ENCODE results near the gene SERPINB13. TPM values are rescaled to one million over a fixed set of nuclear protein-coding genes. Genes with fewer than 3 reads are reported as not detected.

SERPINB13 gene
- total and polyA plus RNA-seq, 9 of the 15 experiments (the other 6 are each of a cell fraction or from before 2014, with no cell fraction given): not detected

GRCh38 chr18:63539904-63540510 is 47.1 kb upstream of the SERPINB13 start:
- no peak overlapping the region for H3K9ac ChIP-seq (ENCODE audit: insufficient read depth in 1 of 2, low read depth in 2 of 2, low read length in 2 of 2)
- intact Hi-C loops (cut with micrococcal nuclease): no loop called here
- no peak for ATAC-seq
- no peak for DNase-seq (ENCODE audit: extremely low read depth in 1 of 4, low spot score in 3 of 4)
- in situ Hi-C loops (cut with MboI): no loop called here
- no peak overlapping the region for H3K27ac ChIP-seq (ENCODE audit: extremely low read depth, low read depth, low read length)
- H3K4me2 ChIP-seq (ENCODE audit: insufficient read depth, low read length): no peak overlapping the region
- ChIA-PET CTCF (ENCODE audit: low intra/inter-chr PET ratio) (no interaction called here), POLR2A (no interaction called here)
- H3K4me3 ChIP-seq: no peak overlapping the region
- 0% methylated on average over 3 of the region's 3 CpGs for WGBS (ENCODE audit: insufficient coverage, low coverage, missing lambda C conversion rate)
- H3K79me2 ChIP-seq (ENCODE audit: control insufficient read depth, insufficient read depth, low read length): no peaks in the 10 kb centered on the region
- BruUV-seq (replicated peaks): no TSS peak
- H2AFZ ChIP-seq (ENCODE audit: low read depth, low read length): no peak overlapping the region
- FAIRE-seq: no peak
- H3K36me3 ChIP-seq (ENCODE audit: control insufficient read depth, insufficient read depth, low read length): no peaks in the 10 kb centered on the region
- H3K27me3 ChIP-seq (ENCODE audit: control insufficient read depth in 2 of 2, insufficient read depth in 2 of 2, low read length in 2 of 2): no peaks in the 10 kb centered on the region
- no peaks in the 10 kb centered on the region for H3K4me1 ChIP-seq (replicated peaks in 1 of 2; ENCODE audit: control insufficient read depth in 2 of 2, insufficient read depth in 2 of 2, low read length in 2 of 2)
- TF ChIP-seq RBM15 (IDR thresholded peaks at IDR 0.05; ENCODE audit: insufficient read depth, low read length): no peak
- no peak for TF ChIP-seq MAFK (IDR thresholded peaks at IDR 0.05; ENCODE audit: low read length)
- no peak for TF ChIP-seq HCFC1 (IDR thresholded peaks at IDR 0.05; ENCODE audit: low read depth, low read length)
- no peak for TF ChIP-seq ZKSCAN3 (CRISPR knock-in tag; IDR thresholded peaks at IDR 0.05)
- TF ChIP-seq PPARD (CRISPR knock-in tag; IDR thresholded peaks at IDR 0.05): no peak
- no peak for TF ChIP-seq KDM5B (IDR thresholded peaks at IDR 0.05; ENCODE audit: insufficient replicate concordance, low read depth, low read length)
- no peak for TF ChIP-seq CSDE1 (IDR thresholded peaks at IDR 0.05)
- no peak for TF ChIP-seq ARID1B (IDR thresholded peaks at IDR 0.05)
- TF ChIP-seq ZNF57 (CRISPR knock-in tag; IDR thresholded peaks at IDR 0.05): no peak
- TF ChIP-seq PRPF4 (IDR thresholded peaks at IDR 0.05; ENCODE audit: insufficient read depth, low read depth, low read length, poor library complexity, severe bottlenecking): no peak
- no peak for TF ChIP-seq ZNF124 (CRISPR knock-in tag; IDR thresholded peaks at IDR 0.05)
- TF ChIP-seq ZFP1 (CRISPR knock-in tag; IDR thresholded peaks at IDR 0.05): no peak
- no peaks in the 10 kb centered on the region for H3K9me1 ChIP-seq (ENCODE audit: control insufficient read depth, insufficient read depth, low read length)
- no peaks in the 10 kb centered on the region for H3K9me3 ChIP-seq (replicated peaks; ENCODE audit: control insufficient read depth, insufficient read depth, low read depth, low read length)
- H4K20me1 ChIP-seq (replicated peaks; ENCODE audit: control insufficient read depth, insufficient read depth, low read length): no peaks in the 10 kb centered on the region

Measured in K562 (cell line).